CD14-positive monocyte (primary cell): ENCODE results near the gene TEX51. TPM values are rescaled to one million over a fixed set of nuclear protein-coding genes. Genes with fewer than 3 reads are reported as not detected.

Experiments used
- DNase-seq, 3 donors: peaks; one replicate each; pipeline ENCODE4 v3.0.0-alpha.2; 2011 to 2022
- H2AFZ ChIP-seq: 2 replicates; pipeline ENCODE4 v1.6.0; 2012; ENCODE audit warnings: mild to moderate bottlenecking, low read depth, low read length, inconsistent platforms; ENCODE audit not compliant: insufficient read depth, poor library complexity, severe bottlenecking
- H3K27ac ChIP-seq, 2 donors: 1 replicate in 1 of 2; 2 replicates in 1 of 2; pipeline ENCODE4 v1.5.1; 2012 to 2013; ENCODE audit warnings: low read length in 2 of 2, control low read depth in 1 of 2, inconsistent platforms in 1 of 2, low read depth in 1 of 2, mild to moderate bottlenecking in 1 of 2
- H3K27me3 ChIP-seq, 2 donors: one replicate each; pipeline versions ENCODE4 v1.6.0 to v1.6.1; 2011 to 2013; ENCODE audit warnings: low read length in 2 of 2; ENCODE audit not compliant: control insufficient read depth in 2 of 2, insufficient read depth in 2 of 2
- H3K36me3 ChIP-seq, 2 donors: replicated peaks in 1 of 2; 1 replicate in 1 of 2; 2 replicates in 1 of 2; pipeline versions ENCODE4 v1.5.1 to v1.6.1; 2012 to 2013; ENCODE audit warnings: low read length in 2 of 2, control low read depth in 1 of 2, inconsistent platforms in 1 of 2, mild to moderate bottlenecking in 1 of 2; ENCODE audit not compliant: insufficient read depth in 2 of 2, control insufficient read depth in 1 of 2
- H3K4me1 ChIP-seq, 2 donors: 1 replicate in 1 of 2; 2 replicates in 1 of 2; pipeline versions ENCODE4 v1.5.1 to v1.6.1; 2012 to 2013; ENCODE audit warnings: low read length in 2 of 2, control low read depth in 1 of 2, inconsistent platforms in 1 of 2, mild to moderate bottlenecking in 1 of 2, moderate library complexity in 1 of 2; ENCODE audit not compliant: insufficient read depth in 2 of 2, control insufficient read depth in 1 of 2
- H3K4me2 ChIP-seq: replicated peaks from 2 replicates; pipeline ENCODE3; 2012; ENCODE audit warnings: low read length, moderate library complexity, mild to moderate bottlenecking; ENCODE audit not compliant: poor library complexity, severe bottlenecking; ENCODE audit errors: extremely low read depth
- H3K4me3 ChIP-seq, 3 experiments: fragments of 200-600 bp in 1 of 3; sonication (generic) in 1 of 3; replicated peaks in 1 of 3; 1 replicate in 2 of 3; 2 replicates in 1 of 3; pipeline ENCODE4 v1.5.1; 2011 to 2013; ENCODE audit warnings: low read length in 3 of 3, mild to moderate bottlenecking in 3 of 3, control low read depth in 2 of 3, low read depth in 2 of 3, inconsistent platforms in 1 of 3, moderate library complexity in 1 of 3
- H3K79me2 ChIP-seq: 2 replicates; pipeline ENCODE4 v1.6.0; 2012; ENCODE audit warnings: mild to moderate bottlenecking, control low read depth, inconsistent platforms, low read length, moderate library complexity; ENCODE audit not compliant: insufficient read depth
- H3K9ac ChIP-seq: 2 replicates; pipeline ENCODE4 v1.6.0; 2017; ENCODE audit warnings: low read length, mild to moderate bottlenecking; ENCODE audit not compliant: insufficient read depth, poor library complexity, severe bottlenecking
- H3K9me3 ChIP-seq, 2 donors: replicated peaks in 1 of 2; 1 replicate in 1 of 2; 2 replicates in 1 of 2; pipeline versions ENCODE4 v1.5.1 to v1.6.1; 2012 to 2013; ENCODE audit warnings: low read length in 2 of 2, control low read depth in 1 of 2; ENCODE audit not compliant: control insufficient read depth in 1 of 2, insufficient read depth in 1 of 2
- H4K20me1 ChIP-seq: 2 replicates; pipeline ENCODE4 v1.6.0; 2012; ENCODE audit warnings: mild to moderate bottlenecking, low read length, control low read depth, moderate library complexity; ENCODE audit not compliant: insufficient read depth
- H3K27ac Mint-ChIP-seq, 7 donors: one replicate each; pipeline ENCODE4 v1.8.0; 2020; ENCODE audit warnings: mild to moderate bottlenecking in 7 of 7, mixed read lengths in 7 of 7, moderate library complexity in 6 of 7, inconsistent platforms in 2 of 7
- H3K27me3 Mint-ChIP-seq, 3 donors: one replicate each; pipeline ENCODE4 v1.8.0; 2021 to 2022; ENCODE audit warnings: low read depth in 3 of 3, mild to moderate bottlenecking in 3 of 3, mixed read lengths in 3 of 3, moderate library complexity in 3 of 3, inconsistent platforms in 1 of 3
- H3K36me3 Mint-ChIP-seq, 2 donors: one replicate each; pipeline ENCODE4 v1.8.0; 2020; ENCODE audit warnings: mixed read lengths in 2 of 2, inconsistent platforms in 1 of 2, mild to moderate bottlenecking in 1 of 2
- H3K4me1 Mint-ChIP-seq: one replicate; pipeline ENCODE4 v1.8.0; 2020; ENCODE audit warnings: mild to moderate bottlenecking, mixed read lengths
- H3K4me3 Mint-ChIP-seq, 2 donors: one replicate each; pipeline ENCODE4 v1.8.0; 2020; ENCODE audit warnings: mild to moderate bottlenecking in 2 of 2, mixed read lengths in 2 of 2, moderate library complexity in 1 of 2
- H3K9me3 Mint-ChIP-seq, 7 donors: one replicate each; pipeline ENCODE4 v1.8.0; 2020 to 2022; ENCODE audit warnings: mixed read lengths in 7 of 7, mild to moderate bottlenecking in 6 of 7, moderate library complexity in 6 of 7, inconsistent platforms in 2 of 7
- CTCF ChIP-seq: fragments of 200-600 bp; IDR thresholded peaks from one replicate; pipeline ENCODE4 v1.8.0; 2022; ENCODE audit warnings: antibody characterized with exemption, mild to moderate bottlenecking
- WGBS: methylation state at CpG from one replicate; pipeline ENCODE4 v1.1.5; 2013; ENCODE audit warnings: missing lambda C conversion rate; ENCODE audit not compliant: insufficient coverage; 5-methylcytosine and 5-hydroxymethylcytosine counted together
- intact Hi-C, 2 donors: fragments of 100-400 bp; cut with micrococcal nuclease; formaldehyde crosslinking; loops; one replicate each; pipeline versions ENCODE4 v1.15.0 to v1.15.1; 2023
- polyA plus RNA-seq, 3 donors: library from polyadenylated mRNA; depleted of rRNA in 1 of 3; unstranded in 2 of 3; stranded (reverse) in 1 of 3; fragments of 300-500 nt in 2 of 3; fragments of >200 nt in 1 of 3; fragmentation: Illumina TruSeq in 2 of 3; gene quantifications; 1 replicate in 2 of 3; 2 replicates in 1 of 3; pipeline ENCODE4 v1.2.3, GENCODE V29; 2012 to 2021

Gene TEX51
- polyA plus RNA-seq, 3 donors: not detected

- Mint-ChIP-seq H3K27me3 (peaks cover 0 to 10% (median 5%) of the 10 kb centered on the region in 3 donors), H3K27ac (no peak overlapping the region), H3K9me3 (peaks cover 0 to 16% (median 5%) of the 10 kb centered on the region in 7 donors), H3K4me1 (no peaks in the 10 kb centered on the region), H3K4me3 (no peak overlapping the region), H3K36me3 (no peaks in the 10 kb centered on the region)
- Histone ChIP-seq H3K27ac (no peak overlapping the region), H3K36me3 (no peaks in the 10 kb centered on the region), H3K4me1 (no peaks in the 10 kb centered on the region), H4K20me1 (no peaks in the 10 kb centered on the region), H3K79me2 (no peaks in the 10 kb centered on the region), H3K4me3 (no peak overlapping the region), H3K4me2 (no peak overlapping the region), H3K9me3 (peaks cover 0 to 4% of the 10 kb centered on the region in 2 donors), H3K9ac (no peak overlapping the region), H2AFZ (no peak overlapping the region), H3K27me3 (peaks cover 0 to 3% of the 10 kb centered on the region in 2 donors)
- TF ChIP-seq CTCF: no peak
- intact Hi-C loops: no loop called here
- WGBS: 87% methylated on average over 3 of the region's 6 CpGs
- no peak for DNase-seq
Observed at GRCh38 chr2:126934809-126935208, 36.1 kb downstream of the TEX51 start.

- no CpG with 5 or more reads among the region's 5 CpGs for WGBS
- H3K27me3 ChIP-seq: peaks cover 0 to 3% of the 10 kb centered on the region in 2 donors
- H3K27ac ChIP-seq: no peak overlapping the region
- intact Hi-C loops: no loop called here
- peaks cover 0 to 6% (median under 1%) of the 10 kb centered on the region in 7 donors for H3K9me3 Mint-ChIP-seq
- no peaks in the 10 kb centered on the region for H3K36me3 Mint-ChIP-seq
- no peak overlapping the region for H3K4me2 ChIP-seq
- H2AFZ ChIP-seq: no peak overlapping the region
- no peaks in the 10 kb centered on the region for H3K4me1 ChIP-seq
- no peak for TF ChIP-seq CTCF
- no peak for DNase-seq
- H3K36me3 ChIP-seq: no peaks in the 10 kb centered on the region
- H3K9me3 ChIP-seq: peaks cover 0 to 4% of the 10 kb centered on the region in 2 donors
- peaks cover 0 to 9% (median 6%) of the 10 kb centered on the region in 3 donors for H3K27me3 Mint-ChIP-seq
- H3K4me3 ChIP-seq: no peak overlapping the region
- H3K79me2 ChIP-seq: no peaks in the 10 kb centered on the region
- H4K20me1 ChIP-seq: no peaks in the 10 kb centered on the region
- H3K27ac Mint-ChIP-seq: peak overlapping the region in 1 of 7 donors; percentile 23
- H3K4me3 Mint-ChIP-seq: no peak overlapping the region
- H3K9ac ChIP-seq: no peak overlapping the region
- H3K4me1 Mint-ChIP-seq: no peaks in the 10 kb centered on the region
Observed at GRCh38 chr2:126935774-126936173, 37.1 kb downstream of the TEX51 start.
